ENCODE results near the gene ZNF747.

The ZNF747 gene

GRCh38 chr16:30553393-30553899, 18.8 kb upstream of the ZNF747 start:
- H3K4me3 ChIP-seq (ENCODE audit: low read depth, low read length) = no peak overlapping the region
- in situ Hi-C loops (cut with HindIII; ENCODE audit: low sequenced_read_pairs) = no loop called here
- TF ChIP-seq CTCF (IDR thresholded peaks at IDR 0.05; ENCODE audit: low read depth, low read length) = no peak
- DNase-seq (ENCODE audit: low read depth, low spot score) = no peak

- in situ Hi-C loops (cut with HindIII; ENCODE audit: low sequenced_read_pairs) = no loop called here
- no peak for DNase-seq (ENCODE audit: low read depth, low spot score)
- H3K4me3 ChIP-seq (ENCODE audit: low read depth, low read length) = no peak overlapping the region
- TF ChIP-seq CTCF (IDR thresholded peaks at IDR 0.05; ENCODE audit: low read depth, low read length) = no peak
These were observed 18.3 kb upstream of the ZNF747 start for GRCh38 chr16:30552956-30553355.

- DNase-seq (ENCODE audit: low read depth, low spot score) = no peak
These were observed 17.1 kb upstream of the ZNF747 start for GRCh38 chr16:30551781-30552180.

GRCh38 chr16:30548416-30549253, 14.0 kb upstream of the ZNF747 start:
- TF ChIP-seq CTCF (IDR thresholded peaks at IDR 0.05; ENCODE audit: low read depth, low read length) = no peak
- no peak overlapping the region for H3K4me3 ChIP-seq (ENCODE audit: low read depth, low read length)
- in situ Hi-C loops (cut with HindIII; ENCODE audit: low sequenced_read_pairs) = no loop called here
- DNase-seq (ENCODE audit: low read depth, low spot score) = no peak

More at GRCh38 chr16:30551781-30552180, 17.1 kb upstream of the ZNF747 start:
- no peak overlapping the region for H3K4me3 ChIP-seq (ENCODE audit: low read depth, low read length)
- TF ChIP-seq CTCF (IDR thresholded peaks at IDR 0.05; ENCODE audit: low read depth, low read length) = no peak
- in situ Hi-C loops (cut with HindIII; ENCODE audit: low sequenced_read_pairs) = no loop called here

- in situ Hi-C loops (cut with HindIII; ENCODE audit: low sequenced_read_pairs) = no loop called here
These were observed 11.5 kb upstream of the ZNF747 start for GRCh38 chr16:30546115-30546514.

GRCh38 chr16:30543067-30543466, 8.4 kb upstream of the ZNF747 start:
- in situ Hi-C loops (cut with HindIII; ENCODE audit: low sequenced_read_pairs) = no loop called here
- TF ChIP-seq CTCF (IDR thresholded peaks at IDR 0.05; ENCODE audit: low read depth, low read length) = no peak
- H3K4me3 ChIP-seq (ENCODE audit: low read depth, low read length) = no peak overlapping the region
- no peak for DNase-seq (ENCODE audit: low read depth, low spot score)

More at GRCh38 chr16:30546115-30546514, 11.5 kb upstream of the ZNF747 start:
- H3K4me3 ChIP-seq (ENCODE audit: low read depth, low read length) = no peak overlapping the region
- TF ChIP-seq CTCF (IDR thresholded peaks at IDR 0.05; ENCODE audit: low read depth, low read length) = no peak
- no peak for DNase-seq (ENCODE audit: low read depth, low spot score)

Data from astrocyte of the spinal cord (primary cell).